GM12872 (cell line): ENCODE measurements around the gene SH2D1A.

ENCODE experiments used
- CTCF ChIP-seq: IDR thresholded peaks from 3 replicates; pipeline ENCODE4 v1.5.1; 2011; ENCODE audit warnings: low read depth, mild to moderate bottlenecking, low read length, moderate library complexity; ENCODE audit not compliant: insufficient read depth

Gene SH2D1A

GRCh38 chrX:124393238-124393637 lies 46.9 kb downstream of the SH2D1A start:
- no peak for TF ChIP-seq CTCF

GRCh38 chrX:124393659-124394058 lies 47.3 kb downstream of the SH2D1A start:
- TF ChIP-seq CTCF: no peak

- no peak for TF ChIP-seq CTCF
Measured at GRCh38 chrX:124395145-124395880, 49.0 kb downstream of the SH2D1A start.

- TF ChIP-seq CTCF: no peak
Measured at GRCh38 chrX:124401696-124402095, 55.3 kb downstream of the SH2D1A start.

GRCh38 chrX:124405868-124406267 lies 59.5 kb downstream of the SH2D1A start:
- no peak for TF ChIP-seq CTCF

- peak; percentile 36; the same call in 1 of the 3 replicates for TF ChIP-seq CTCF
Measured at GRCh38 chrX:124406294-124407014, 60.1 kb downstream of the SH2D1A start.

GRCh38 chrX:124407226-124407625 lies 60.9 kb downstream of the SH2D1A start:
- TF ChIP-seq CTCF: no peak
